ENCODE results near the gene DZANK1.
A peak's percentile ranks its signal among the peaks of the same experiment; 100 is the strongest.
"Not testable (repeated sequence)": the region's sequence is repeated elsewhere in the genome, so short reads cannot be mapped to it uniquely, and the experiment has no call there.

Gene DZANK1

DNA sequence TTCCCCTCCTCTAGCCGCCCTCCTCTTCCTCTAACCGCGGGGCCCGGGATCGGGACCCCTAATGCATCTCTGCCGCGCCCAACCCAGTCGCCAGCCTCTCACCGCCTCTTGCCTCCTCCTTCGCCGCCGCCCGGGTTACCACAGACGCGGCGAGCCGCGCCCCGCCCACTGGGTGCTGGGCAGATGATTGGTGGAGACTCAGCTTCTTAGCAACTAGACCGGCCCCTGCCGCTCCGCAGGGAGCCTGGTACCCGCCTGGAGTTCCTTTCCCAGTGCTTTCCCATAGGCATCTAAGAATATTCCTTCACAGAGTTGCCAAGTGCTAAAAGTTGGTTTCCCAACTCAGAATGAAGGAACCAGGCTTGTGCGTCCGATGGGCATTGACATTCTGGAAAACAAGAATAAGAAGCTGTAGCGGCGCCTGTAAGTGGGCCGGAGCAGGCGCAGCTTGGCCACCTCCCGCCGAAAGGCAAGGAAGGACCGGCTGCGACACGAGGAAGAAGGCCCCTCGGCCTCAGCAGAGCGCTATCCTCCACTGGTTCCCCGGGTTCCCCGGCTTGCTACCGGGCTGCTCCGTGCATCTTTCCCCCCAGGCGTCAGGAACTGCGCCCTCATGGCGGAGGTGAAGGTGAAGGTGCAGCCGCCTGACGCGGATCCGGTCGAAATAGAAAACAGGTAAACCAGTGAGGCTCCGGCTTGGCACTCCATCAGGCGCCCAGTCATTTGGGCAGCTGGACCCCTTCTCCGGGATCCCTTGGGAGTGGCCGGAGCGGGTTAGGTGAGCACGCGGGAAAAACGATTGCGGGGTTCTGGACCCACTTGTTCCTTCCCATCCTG, at the start of gene DZANK1, which contains the start of gene POLR3F:
TSS of gene DZANK1 (minus strand) at position 137 of the 837 bp plus-strand sequence. CDS start 1,672 bp downstream, outside the sequence.
TSS of gene POLR3F (plus strand) at position 497 of the 837 bp plus-strand sequence. CDS start at position 614, 117 bp downstream.
- DNase-seq (ENCODE audit: low spot score), result peak; percentile 99

DNA sequence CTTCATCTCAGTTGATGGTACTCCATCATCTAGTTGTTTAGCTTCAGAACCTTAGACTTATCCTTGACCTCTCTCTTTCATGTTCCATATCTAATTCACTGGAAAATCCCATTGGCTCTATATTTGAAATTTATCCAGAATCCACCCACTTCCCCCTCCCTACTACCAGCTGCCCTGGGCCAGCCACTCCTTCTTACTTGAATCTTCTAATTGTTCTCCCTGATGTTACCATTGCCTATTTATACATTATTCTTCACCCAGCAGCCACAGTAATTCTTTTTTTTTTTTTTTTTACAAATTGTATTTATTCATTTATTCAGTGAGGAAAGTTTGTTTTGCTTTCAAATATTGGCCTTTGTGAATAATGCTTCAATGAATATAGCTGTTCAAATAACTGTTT, 49.1 kb upstream of the DZANK1 start:
- no peak for DNase-seq (ENCODE audit: low spot score)

GRCh38 chr20:18514127-18514526, 47.3 kb upstream of the DZANK1 start:
- no peak for DNase-seq (ENCODE audit: low spot score)

DNA sequence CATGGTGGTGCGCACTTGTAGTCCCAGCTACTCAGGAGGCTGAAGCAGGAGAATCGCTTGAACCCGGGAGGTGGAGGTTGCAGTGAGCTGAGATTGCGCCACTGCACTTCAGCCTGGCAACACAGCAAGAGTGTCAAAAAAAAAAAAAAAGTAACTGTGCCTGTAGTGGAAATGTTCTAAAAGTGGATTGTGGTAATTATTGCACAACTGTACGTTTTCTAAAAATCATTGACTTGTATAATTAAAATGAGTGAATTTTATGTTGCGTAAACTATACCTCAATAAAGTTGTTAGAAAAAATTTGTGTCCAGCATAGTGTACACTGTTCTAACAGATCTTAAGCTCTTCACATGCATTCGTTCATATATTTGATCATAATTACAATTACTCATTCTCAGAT, 46.4 kb upstream of the DZANK1 start:
- DNase-seq (ENCODE audit: low spot score), result no peak

- no peak for DNase-seq (ENCODE audit: low spot score)
Observed at GRCh38 chr20:18511571-18511970, 44.7 kb upstream of the DZANK1 start.

GRCh38 chr20:18507218-18508191, 40.7 kb upstream of the DZANK1 start, which contains the start of gene SEC23B:
Gene SEC23B, plus strand, starts transcription at chr20:18507940. Its CDS starts 2,896 bp downstream, at chr20:18510836.
- DNase-seq (ENCODE audit: low spot score), result peak; percentile 98

GRCh38 chr20:18506744-18507143, 39.9 kb upstream of the DZANK1 start:
- DNase-seq (ENCODE audit: low spot score), result no peak

DNA sequence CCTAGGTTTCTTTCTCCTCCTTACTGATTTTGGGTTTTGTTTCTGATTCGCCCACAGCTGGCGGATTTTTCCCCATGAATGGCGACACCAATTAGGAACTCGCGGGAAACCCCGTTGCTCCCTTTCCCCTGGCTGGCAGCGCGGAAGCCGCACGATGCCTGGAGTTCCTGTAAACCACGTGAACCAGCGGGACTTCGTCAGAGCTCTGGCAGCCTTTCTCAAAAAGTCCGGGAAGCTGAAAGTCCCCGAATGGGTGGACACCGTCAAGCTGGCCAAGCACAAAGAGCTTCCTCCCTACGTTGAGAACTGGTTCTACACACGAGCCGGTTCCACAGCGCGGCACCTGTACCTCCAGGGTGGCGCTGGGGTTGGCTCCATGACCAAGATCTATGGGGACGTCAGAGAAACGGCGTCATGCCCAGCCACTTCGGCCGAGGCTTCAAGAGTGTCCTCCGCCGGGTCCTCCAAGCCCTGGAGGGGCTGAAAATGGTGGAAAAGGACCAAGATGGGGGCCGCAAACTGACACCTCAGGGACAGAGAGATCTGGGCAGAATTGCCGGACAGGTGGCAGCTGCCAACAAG, 37.7 kb upstream of the DZANK1 start:
- no peak for DNase-seq (ENCODE audit: low spot score)

DNA sequence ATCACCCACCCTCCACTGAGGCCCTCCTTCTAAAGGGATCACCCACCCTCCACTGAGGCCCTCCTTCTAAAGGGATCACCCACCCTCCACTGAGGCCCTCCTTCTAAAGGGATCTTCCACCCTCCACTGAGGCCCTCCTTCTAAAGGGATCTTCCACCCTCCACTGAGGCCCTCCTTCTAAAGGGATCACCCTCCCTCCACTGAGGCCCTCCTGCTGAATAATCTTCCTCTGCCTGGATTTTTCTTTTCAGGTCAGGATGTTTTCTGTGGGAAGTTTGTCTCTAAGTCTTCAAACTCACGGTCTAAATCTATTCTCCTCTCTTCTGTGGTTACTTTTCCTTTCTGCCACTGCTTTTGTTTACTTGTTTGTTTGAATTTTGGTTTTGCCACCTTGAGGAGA, 34.8 kb upstream of the DZANK1 start:
- not testable (repeated sequence) for DNase-seq (ENCODE audit: low spot score)

GRCh38 chr20:18497603-18498002, 30.8 kb upstream of the DZANK1 start:
- DNase-seq (ENCODE audit: low spot score), result no peak

DNA sequence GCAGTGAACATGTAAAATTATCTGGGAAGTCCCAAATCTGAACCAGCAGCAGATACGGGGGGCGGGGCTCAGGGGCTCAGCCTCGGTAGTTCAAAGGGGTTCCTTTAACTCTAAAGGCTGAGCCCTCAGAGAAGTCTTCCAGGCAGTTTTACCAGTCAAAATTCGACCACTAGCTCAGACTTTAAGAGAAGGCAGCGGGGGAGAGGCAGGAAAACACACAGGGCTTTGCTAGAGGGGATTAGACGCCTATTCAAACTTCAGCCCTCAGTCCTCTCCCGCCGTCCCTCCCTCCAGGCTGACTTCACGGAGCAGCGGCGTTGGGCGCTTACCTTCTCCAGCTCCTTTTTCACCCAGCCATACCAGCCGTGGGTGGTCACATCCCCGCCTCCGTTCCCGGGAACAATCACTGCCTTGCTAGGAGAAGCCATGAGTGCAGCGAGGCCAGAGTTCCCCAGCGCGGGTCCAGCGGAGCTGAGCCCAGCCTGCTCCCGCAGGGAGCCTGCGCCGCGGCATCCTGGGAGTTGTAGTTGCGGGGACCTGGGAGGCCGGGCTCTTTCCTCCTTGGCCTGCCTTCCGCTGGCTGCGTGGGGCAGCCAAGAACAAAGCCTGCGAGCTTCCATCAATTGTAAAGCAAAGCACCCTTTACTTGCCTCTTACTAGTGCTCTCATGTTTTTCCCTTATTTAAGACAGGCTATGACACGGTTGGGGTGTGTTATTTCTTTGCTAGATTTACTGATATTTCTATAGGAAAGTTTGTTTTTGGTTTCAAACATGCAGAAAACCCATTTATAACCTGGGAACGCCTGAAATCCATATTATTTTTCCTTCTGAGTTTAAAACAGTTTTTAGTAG, 30.1 kb upstream of the DZANK1 start, which contains the start of gene RBBP9:
TSS of gene RBBP9 (minus strand) at position 486 of the 853 bp plus-strand sequence. CDS start at position 428, 58 bp downstream.
- peak; percentile 91 for DNase-seq (ENCODE audit: low spot score)

DNA sequence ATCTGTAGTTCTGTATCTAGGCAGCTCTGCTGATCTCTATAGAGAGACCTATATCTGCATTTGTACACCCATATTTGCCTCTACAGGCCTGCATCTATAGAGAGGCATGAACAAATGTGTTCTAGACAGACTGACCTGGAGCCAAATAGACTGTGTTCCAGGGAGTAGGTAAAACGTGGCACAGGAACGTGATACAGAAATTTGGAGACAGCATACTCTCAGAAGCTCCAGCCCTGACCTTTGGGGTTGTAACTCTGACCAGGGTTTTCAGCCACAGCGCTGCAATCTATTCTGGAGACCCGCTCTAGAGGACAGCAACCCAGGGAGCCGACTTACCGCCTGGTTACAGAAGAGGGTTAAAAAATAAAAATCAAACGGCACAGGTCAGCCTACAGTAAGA, 29.2 kb upstream of the DZANK1 start:
- DNase-seq (ENCODE audit: low spot score), result no peak

GRCh38 chr20:18488301-18488700, 21.5 kb upstream of the DZANK1 start:
- DNase-seq (ENCODE audit: low spot score), result no peak

DNA sequence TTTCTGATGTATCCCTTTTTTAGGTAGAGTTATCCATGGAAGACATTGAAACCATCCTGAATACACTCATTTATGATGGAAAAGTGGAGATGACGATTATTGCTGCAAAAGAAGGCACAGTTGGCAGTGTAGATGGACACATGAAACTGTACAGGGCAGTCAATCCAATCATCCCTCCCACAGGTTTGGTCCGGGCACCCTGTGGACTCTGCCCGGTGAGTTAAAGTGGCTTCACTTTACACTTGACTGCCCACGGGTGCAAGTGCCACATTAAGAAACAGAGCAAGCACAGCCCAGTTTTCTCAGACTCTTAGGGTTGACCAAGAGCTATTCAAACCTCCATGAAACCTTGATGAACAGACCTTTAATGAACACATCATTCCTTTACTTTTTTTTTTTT, 14.8 kb upstream of the DZANK1 start:
- no peak for DNase-seq (ENCODE audit: low spot score)

GRCh38 chr20:18477821-18478220, 11.0 kb upstream of the DZANK1 start:
- no peak for DNase-seq (ENCODE audit: low spot score)

- DNase-seq (ENCODE audit: low spot score), result no peak
Observed at GRCh38 chr20:18477218-18477617, 10.4 kb upstream of the DZANK1 start.

DNA sequence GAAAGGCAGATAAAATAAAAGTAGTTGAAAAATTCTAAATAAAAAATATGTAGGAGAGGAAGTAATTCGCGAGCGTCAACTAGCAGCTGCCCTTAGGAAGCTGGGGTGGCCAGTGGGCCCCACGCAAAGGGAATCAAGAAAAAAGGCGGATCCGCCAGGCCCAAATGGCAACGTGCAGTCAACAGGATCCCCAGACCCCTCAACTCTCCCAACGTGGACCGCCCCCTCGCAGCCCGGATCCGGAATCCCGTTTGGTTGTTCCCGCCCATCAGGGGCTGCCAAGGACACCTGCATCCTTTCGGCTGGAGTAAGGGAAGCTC, 296 bp downstream of the DZANK1 start:
- no peak for DNase-seq (ENCODE audit: low spot score)

GRCh38 chr20:18465536-18466200, 1.2 kb downstream of the DZANK1 start:
- DNase-seq (ENCODE audit: low spot score), result no peak

DNA sequence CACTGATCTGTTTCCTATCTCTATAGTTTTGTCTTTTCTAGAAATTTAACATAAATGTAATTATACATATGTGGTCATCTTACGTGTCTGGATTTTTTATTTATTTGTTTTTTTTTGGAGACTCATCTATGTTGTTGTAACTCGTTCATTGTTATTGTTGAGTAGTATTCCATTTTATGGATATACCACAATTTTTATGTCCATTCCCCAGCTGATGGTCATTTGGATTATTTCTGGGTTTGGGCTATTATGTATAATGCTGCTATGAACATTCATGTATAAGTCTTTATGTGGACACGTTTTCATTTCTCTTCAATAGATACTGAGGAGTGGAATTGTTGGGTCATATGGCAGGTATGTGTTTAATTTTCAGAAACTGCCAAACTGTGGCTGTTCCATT, 10.2 kb downstream of the DZANK1 start:
- DNase-seq (ENCODE audit: low spot score), result no peak

- DNase-seq (ENCODE audit: low spot score), result no peak
Observed at GRCh38 chr20:18443886-18444285, 22.9 kb downstream of the DZANK1 start.

- DNase-seq (ENCODE audit: low spot score), result no peak
Observed at GRCh38 chr20:18440403-18440802, 26.4 kb downstream of the DZANK1 start.

All from AG08395 (cell line).